Tibial nerve (tissue), 4 donors: ENCODE measurements around the gene TUBGCP6. TPM values are rescaled to one million over a fixed set of nuclear protein-coding genes. Genes with fewer than 3 reads are reported as not detected.

Source experiments
- DNase-seq, 2 donors: peaks; one replicate each; pipeline ENCODE4 v3.0.0-alpha.2; 2019; ENCODE audit warnings: low spot score in 2 of 2
- H3K27ac ChIP-seq, 4 donors: fragments of 200-600 bp; sonication (generic) in 3 of 4; one replicate each; pipeline ENCODE4 v1.5.1; 2017 to 2019; ENCODE audit warnings: mild to moderate bottlenecking in 1 of 4
- H3K27me3 ChIP-seq, 2 donors: fragments of 200-600 bp; sonication (generic) in 1 of 2; one replicate each; pipeline versions ENCODE4 v1.5.1 to v1.6.0; 2017 to 2019
- H3K36me3 ChIP-seq, 3 donors: fragments of 200-600 bp; sonication (generic); one replicate each; pipeline ENCODE4 v1.5.1; 2018 to 2019
- H3K4me1 ChIP-seq, 4 donors: fragments of 200-600 bp; sonication (generic) in 3 of 4; one replicate each; pipeline ENCODE4 v1.5.1; 2017 to 2019
- H3K4me3 ChIP-seq, 4 donors: fragments of 200-600 bp; sonication (generic) in 3 of 4; one replicate each; pipeline ENCODE4 v1.5.1; 2017 to 2019; ENCODE audit warnings: mild to moderate bottlenecking in 1 of 4, moderate library complexity in 1 of 4
- H3K9me3 ChIP-seq, 4 donors: fragments of 200-600 bp; sonication (generic) in 3 of 4; one replicate each; pipeline ENCODE4 v1.5.1; 2017 to 2019
- CTCF ChIP-seq, 5 experiments: fragments of 200-600 bp in 3 of 5; fragments of 450-650 bp in 2 of 5; sonication (generic) in 3 of 5; IDR thresholded peaks; one replicate each; pipeline ENCODE4 v1.5.1; 2016 to 2019; ENCODE audit warnings: antibody characterized with exemption in 5 of 5, mild to moderate bottlenecking in 3 of 5, moderate library complexity in 2 of 5
- EP300 ChIP-seq, 2 donors: sonication (generic); formaldehyde crosslinking; IDR thresholded peaks; one replicate each; pipeline ENCODE4 v1.6.1; 2017; ENCODE audit warnings: antibody characterized with exemption in 2 of 2, mild to moderate bottlenecking in 1 of 2
- POLR2A ChIP-seq, 2 donors: fragments of 450-650 bp; IDR thresholded peaks; one replicate each; pipeline ENCODE4 v1.6.1; 2017; ENCODE audit warnings: antibody characterized with exemption in 2 of 2, mild to moderate bottlenecking in 2 of 2, moderate library complexity in 2 of 2
- WGBS, 2 donors: methylation state at CpG; one replicate each; pipeline ENCODE4 v1.1.5; 2018; 5-methylcytosine and 5-hydroxymethylcytosine counted together
- total RNA-seq, 4 donors: library from RNA; depleted of rRNA; stranded (reverse); fragments of >200 nt; gene quantifications; one replicate each; pipeline ENCODE4 v1.1.0, GENCODE V29; 2016

The TUBGCP6 gene
- total RNA-seq, 4 donors from 2014 or later = 72.2 to 127 (median 78.6) TPM

GRCh38 chr22:50194037-50194805, 50.6 kb downstream of the TUBGCP6 start:
- H3K4me3 ChIP-seq = no peak overlapping the region
- no peaks in the 10 kb centered on the region for H3K9me3 ChIP-seq
- H3K4me1 ChIP-seq = peaks cover 0 to 41% (median 26%) of the 10 kb centered on the region in 4 donors
- H3K36me3 ChIP-seq = peaks cover 0 to 63% (median 7%) of the 10 kb centered on the region in 3 donors
- no peak overlapping the region for H3K27ac ChIP-seq
- 88 to 89% methylated on average over 26 to 37 of the region's 44 CpGs for WGBS, 2 donors
- DNase-seq = no peak
- no peak for TF ChIP-seq POLR2A (IDR thresholded peaks at IDR 0.05)
- no peak for TF ChIP-seq EP300 (IDR thresholded peaks at IDR 0.05)
- TF ChIP-seq CTCF (IDR thresholded peaks at IDR 0.05) = no peak
- H3K27me3 ChIP-seq = no peaks in the 10 kb centered on the region

GRCh38 chr22:50193621-50194020, 51.2 kb downstream of the TUBGCP6 start:
- peaks cover 0 to 57% (median 7%) of the 10 kb centered on the region in 3 donors for H3K36me3 ChIP-seq
- 74 to 80% methylated on average over 2 to 3 of the region's 8 CpGs for WGBS, 2 donors

GRCh38 chr22:50192436-50193204, 52.2 kb downstream of the TUBGCP6 start:
- peaks cover 0 to 45% (median 31%) of the 10 kb centered on the region in 4 donors for H3K4me1 ChIP-seq
- H3K27me3 ChIP-seq = no peaks in the 10 kb centered on the region
- peaks cover 0 to 47% (median 7%) of the 10 kb centered on the region in 3 donors for H3K36me3 ChIP-seq
- 74 to 82% methylated on average over 22 to 25 of the region's 25 CpGs for whole genome bisulfite sequencing, 2 donors
- no peaks in the 10 kb centered on the region for H3K9me3 ChIP-seq
- H3K4me3 ChIP-seq = no peak overlapping the region
- DNase-seq = no peak
- TF ChIP-seq EP300 (IDR thresholded peaks at IDR 0.05) = no peak
- TF ChIP-seq POLR2A (IDR thresholded peaks at IDR 0.05) = no peak
- TF ChIP-seq CTCF (IDR thresholded peaks at IDR 0.05) = no peak
- H3K27ac ChIP-seq = peak overlapping the region in 2 of 4 donors; percentile 63 to 93

More at GRCh38 chr22:50193621-50194020, 51.2 kb downstream of the TUBGCP6 start:
- Histone ChIP-seq H3K27me3 (no peaks in the 10 kb centered on the region), H3K4me3 (no peak overlapping the region), H3K9me3 (no peaks in the 10 kb centered on the region), H3K27ac (no peak overlapping the region), H3K4me1 (peaks cover 0 to 45% (median 29%) of the 10 kb centered on the region in 4 donors)
- no peak for DNase-seq
- no peak for TF ChIP-seq POLR2A (IDR thresholded peaks at IDR 0.05)
- TF ChIP-seq CTCF (IDR thresholded peaks at IDR 0.05) = no peak
- TF ChIP-seq EP300 (IDR thresholded peaks at IDR 0.05) = no peak

- no peak for TF ChIP-seq CTCF (IDR thresholded peaks at IDR 0.05)
- TF ChIP-seq EP300 (IDR thresholded peaks at IDR 0.05) = no peak
- no peak for TF ChIP-seq POLR2A (IDR thresholded peaks at IDR 0.05)
- Histone ChIP-seq H3K36me3 (peaks cover 0 to 35% (median 7%) of the 10 kb centered on the region in 3 donors), H3K4me3 (peak overlapping the region; percentile 15 to 50 (median 48)), H3K27ac (peak overlapping the region; percentile 9 to 93 (median 84)), H3K4me1 (peaks cover 0 to 57% (median 37%) of the 10 kb centered on the region in 4 donors), H3K27me3 (no peaks in the 10 kb centered on the region), H3K9me3 (no peaks in the 10 kb centered on the region)
- 68 to 75% methylated on average over 15 of the region's 18 CpGs for WGBS, 2 donors
- DNase-seq = no peak
Measured at GRCh38 chr22:50190941-50191741, 53.7 kb downstream of the TUBGCP6 start.
